ENCODE data around the gene R3HDM2. TPM values are rescaled to one million over a fixed set of nuclear protein-coding genes. Genes with fewer than 3 reads are reported as not detected.
"Not testable (repeated sequence)": the region's sequence is repeated elsewhere in the genome, so short reads cannot be mapped to it uniquely, and the experiment has no call there.

R3HDM2 gene
- total and polyA plus RNA-seq, 2 donors (not counting 1 experiment from before 2014, with no cell fraction given), result 21.3 to 22.8 TPM

GRCh38 chr12:57320639-57321038 lies 110.2 kb downstream of the R3HDM2 start:
- no peaks in the 10 kb centered on the region for H4K20me1 ChIP-seq (ENCODE audit: control insufficient read depth, extremely low read depth, insufficient read depth, low read length)
- no peaks in the 10 kb centered on the region for H3K36me3 ChIP-seq (ENCODE audit: control insufficient read depth, insufficient read depth, low read length)
- H3K9ac ChIP-seq (ENCODE audit: insufficient read depth, low read length), result no peak overlapping the region
- no peaks in the 10 kb centered on the region for H3K27me3 ChIP-seq (ENCODE audit: control insufficient read depth, insufficient read depth, low read length)
- H2AFZ ChIP-seq (ENCODE audit: low read length), result no peak overlapping the region
- no peak overlapping the region for H3K27ac ChIP-seq (ENCODE audit: insufficient read depth, low read length)
- no peaks in the 10 kb centered on the region for H3K79me2 ChIP-seq (ENCODE audit: control insufficient read depth, insufficient read depth, low read length)
- no peak for DNase-seq (ENCODE audit: low read depth in 2 of 2)
- no peaks in the 10 kb centered on the region for H3K9me3 ChIP-seq (ENCODE audit: control insufficient read depth, insufficient read depth, low read depth, low read length)
- TF ChIP-seq CTCF (conservative IDR thresholded peaks at IDR 0.05 in 1 of 2, IDR thresholded peaks at IDR 0.05 in 1 of 2; ENCODE audit: low read depth in 1 of 2, low read length in 2 of 2) (no peak), EZH2 (IDR thresholded peaks at IDR 0.05; ENCODE audit: low read length, missing control alignments) (no peak)
- H3K4me2 ChIP-seq (ENCODE audit: extremely low read depth, insufficient read depth, low read length), result no peak overlapping the region
- no peak overlapping the region for H3K4me3 ChIP-seq (replicated peaks in 1 of 4; ENCODE audit: control extremely low read depth in 1 of 4, insufficient read depth in 1 of 4, low read depth in 3 of 4, low read length in 4 of 4)
- no peaks in the 10 kb centered on the region for H3K4me1 ChIP-seq (ENCODE audit: control insufficient read depth, extremely low read depth, insufficient read depth, low read length)

- H3K27me3 ChIP-seq (ENCODE audit: control insufficient read depth, insufficient read depth, low read length), result no peaks in the 10 kb centered on the region
- H4K20me1 ChIP-seq (ENCODE audit: control insufficient read depth, extremely low read depth, insufficient read depth, low read length), result no peaks in the 10 kb centered on the region
- no peaks in the 10 kb centered on the region for H3K9me3 ChIP-seq (ENCODE audit: control insufficient read depth, insufficient read depth, low read depth, low read length)
- H3K9ac ChIP-seq (ENCODE audit: insufficient read depth, low read length), result no peak overlapping the region
- no peak overlapping the region for H2AFZ ChIP-seq (ENCODE audit: low read length)
- DNase-seq (ENCODE audit: low read depth in 2 of 2), result peak in 1 of 2 donors; percentile 9
- no peak overlapping the region for H3K4me3 ChIP-seq (replicated peaks in 1 of 4; ENCODE audit: control extremely low read depth in 1 of 4, insufficient read depth in 1 of 4, low read depth in 3 of 4, low read length in 4 of 4)
- H3K27ac ChIP-seq (ENCODE audit: insufficient read depth, low read length), result no peak overlapping the region
- no peaks in the 10 kb centered on the region for H3K4me1 ChIP-seq (ENCODE audit: control insufficient read depth, extremely low read depth, insufficient read depth, low read length)
- TF ChIP-seq CTCF (conservative IDR thresholded peaks at IDR 0.05 in 1 of 2, IDR thresholded peaks at IDR 0.05 in 1 of 2; ENCODE audit: low read depth in 1 of 2, low read length in 2 of 2) (no peak), EZH2 (IDR thresholded peaks at IDR 0.05; ENCODE audit: low read length, missing control alignments) (no peak)
- no peaks in the 10 kb centered on the region for H3K79me2 ChIP-seq (ENCODE audit: control insufficient read depth, insufficient read depth, low read length)
- no peaks in the 10 kb centered on the region for H3K36me3 ChIP-seq (ENCODE audit: control insufficient read depth, insufficient read depth, low read length)
- H3K4me2 ChIP-seq (ENCODE audit: extremely low read depth, insufficient read depth, low read length), result peak overlapping the region; percentile 35
Observed at GRCh38 chr12:57319678-57320469, 111.0 kb downstream of the R3HDM2 start.

GRCh38 chr12:57315681-57316080 lies 115.2 kb downstream of the R3HDM2 start:
- Histone ChIP-seq H3K36me3 (ENCODE audit: control insufficient read depth, insufficient read depth, low read length) (no peaks in the 10 kb centered on the region), H2AFZ (ENCODE audit: low read length) (no peak overlapping the region), H3K9ac (ENCODE audit: insufficient read depth, low read length) (no peak overlapping the region), H3K4me1 (ENCODE audit: control insufficient read depth, extremely low read depth, insufficient read depth, low read length) (no peaks in the 10 kb centered on the region), H3K4me2 (ENCODE audit: extremely low read depth, insufficient read depth, low read length) (no peak overlapping the region), H3K4me3 (replicated peaks in 1 of 4; ENCODE audit: control extremely low read depth in 1 of 4, insufficient read depth in 1 of 4, low read depth in 3 of 4, low read length in 4 of 4) (no peak overlapping the region), H3K27ac (ENCODE audit: insufficient read depth, low read length) (no peak overlapping the region), H3K79me2 (ENCODE audit: control insufficient read depth, insufficient read depth, low read length) (no peaks in the 10 kb centered on the region), H3K9me3 (ENCODE audit: control insufficient read depth, insufficient read depth, low read depth, low read length) (no peaks in the 10 kb centered on the region), H4K20me1 (ENCODE audit: control insufficient read depth, extremely low read depth, insufficient read depth, low read length) (no peaks in the 10 kb centered on the region), H3K27me3 (ENCODE audit: control insufficient read depth, insufficient read depth, low read length) (no peaks in the 10 kb centered on the region)
- TF ChIP-seq EZH2 (IDR thresholded peaks at IDR 0.05; ENCODE audit: low read length, missing control alignments) (no peak), CTCF (conservative IDR thresholded peaks at IDR 0.05 in 1 of 2, IDR thresholded peaks at IDR 0.05 in 1 of 2; ENCODE audit: low read depth in 1 of 2, low read length in 2 of 2) (no peak)
- no peak for DNase-seq (ENCODE audit: low read depth in 2 of 2)

- H3K9me3 ChIP-seq (ENCODE audit: control insufficient read depth, insufficient read depth, low read depth, low read length); DNase-seq (ENCODE audit: low read depth in 2 of 2); H3K4me3 ChIP-seq (replicated peaks in 1 of 4; ENCODE audit: control extremely low read depth in 1 of 4, insufficient read depth in 1 of 4, low read depth in 3 of 4, low read length in 4 of 4); H3K27ac ChIP-seq (ENCODE audit: insufficient read depth, low read length); H3K9ac ChIP-seq (ENCODE audit: insufficient read depth, low read length); H3K4me2 ChIP-seq (ENCODE audit: extremely low read depth, insufficient read depth, low read length); H2AFZ ChIP-seq (ENCODE audit: low read length); H3K27me3 ChIP-seq (ENCODE audit: control insufficient read depth, insufficient read depth, low read length); H3K4me1 ChIP-seq (ENCODE audit: control insufficient read depth, extremely low read depth, insufficient read depth, low read length); H3K36me3 ChIP-seq (ENCODE audit: control insufficient read depth, insufficient read depth, low read length); H3K79me2 ChIP-seq (ENCODE audit: control insufficient read depth, insufficient read depth, low read length); H4K20me1 ChIP-seq (ENCODE audit: control insufficient read depth, extremely low read depth, insufficient read depth, low read length): not testable (repeated sequence)
Observed at GRCh38 chr12:57312287-57312686, 118.6 kb downstream of the R3HDM2 start.

All from fibroblast of lung (primary cell).